SH-SY5Y (cell line): ENCODE data around the gene RIPK4.

Experiments
- GATA2 ChIP-seq: IDR thresholded peaks from 2 replicates; pipeline ENCODE4 v1.6.1; 2011; ENCODE audit warnings: mild to moderate bottlenecking, low read depth, low read length
- GATA3 ChIP-seq: IDR thresholded peaks from 2 replicates; pipeline ENCODE4 v1.6.1; 2011; ENCODE audit warnings: low read depth, mild to moderate bottlenecking, low read length, moderate library complexity

DNA sequence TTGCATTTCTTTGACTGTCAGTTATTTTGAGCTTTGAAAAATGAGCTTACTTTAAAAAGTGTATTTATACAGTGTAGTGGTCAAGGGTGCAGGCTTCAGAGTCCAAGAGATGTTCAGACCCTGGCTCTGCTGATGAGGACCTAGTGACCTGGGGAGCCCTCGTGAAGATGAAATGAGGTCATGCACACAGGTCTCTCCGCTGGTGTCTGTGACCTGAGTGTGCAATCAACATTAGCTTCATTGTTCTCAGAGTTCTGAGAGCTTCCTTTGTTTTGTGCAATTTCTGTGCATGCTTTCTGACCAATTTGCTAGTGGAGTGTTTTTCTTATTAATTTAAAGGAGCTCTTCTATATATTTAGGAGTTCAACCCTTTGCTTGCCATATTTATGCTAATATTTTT, 71.3 kb downstream of the RIPK4 start:
- no peak for TF ChIP-seq GATA2
- TF ChIP-seq GATA3 = no peak
